GM10266 (cell line): ENCODE results near the gene CACNA1H.

ENCODE experiments used
- DNase-seq: peaks from one replicate; pipeline ENCODE4 v3.0.0; 2012; ENCODE audit errors: extremely low spot score
- TF ChIP-seq, protein P1 (sequence below): IDR thresholded peaks from 2 replicates; pipeline ENCODE4 v1.5.1; 2012; ENCODE audit warnings: mild to moderate bottlenecking, low read depth; ENCODE audit not compliant: control insufficient read depth, insufficient read depth; ENCODE audit errors: missing control alignments

The CACNA1H gene

DNA sequence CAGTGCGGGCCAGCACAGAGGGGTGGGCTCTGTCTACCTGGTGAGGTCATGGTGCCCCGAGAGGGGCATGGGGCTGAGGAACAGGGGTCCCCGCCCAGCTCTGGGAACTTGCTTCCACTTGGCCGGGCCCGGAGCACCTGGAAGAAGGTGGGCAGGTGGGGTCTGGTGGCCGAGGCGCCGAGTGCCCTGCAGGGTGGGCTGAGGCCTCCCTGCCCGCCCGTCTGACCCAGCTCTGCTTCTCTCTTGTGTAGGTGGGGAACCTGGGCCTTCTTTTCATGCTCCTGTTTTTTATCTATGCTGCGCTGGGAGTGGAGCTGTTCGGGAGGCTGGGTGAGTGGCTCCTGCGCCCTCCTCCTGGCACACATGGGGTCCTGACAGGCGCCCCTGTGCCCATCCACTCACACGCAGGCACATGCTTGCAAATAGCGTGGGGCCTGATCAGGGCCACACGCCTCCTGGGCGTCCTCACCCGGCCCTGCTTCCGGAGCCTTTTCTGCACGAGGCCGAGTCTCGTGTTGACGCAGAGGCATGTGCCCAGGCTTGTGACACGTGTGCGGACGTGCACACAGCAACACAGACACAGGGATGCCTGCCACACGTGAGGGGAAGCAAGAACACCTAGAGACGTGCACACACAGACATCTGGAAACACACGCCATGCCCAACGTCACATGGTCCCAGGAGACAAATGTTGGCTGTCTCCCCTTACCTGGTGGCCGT, 63.9 kb downstream of the CACNA1H start:
- TF ChIP-seq, protein P1, sequence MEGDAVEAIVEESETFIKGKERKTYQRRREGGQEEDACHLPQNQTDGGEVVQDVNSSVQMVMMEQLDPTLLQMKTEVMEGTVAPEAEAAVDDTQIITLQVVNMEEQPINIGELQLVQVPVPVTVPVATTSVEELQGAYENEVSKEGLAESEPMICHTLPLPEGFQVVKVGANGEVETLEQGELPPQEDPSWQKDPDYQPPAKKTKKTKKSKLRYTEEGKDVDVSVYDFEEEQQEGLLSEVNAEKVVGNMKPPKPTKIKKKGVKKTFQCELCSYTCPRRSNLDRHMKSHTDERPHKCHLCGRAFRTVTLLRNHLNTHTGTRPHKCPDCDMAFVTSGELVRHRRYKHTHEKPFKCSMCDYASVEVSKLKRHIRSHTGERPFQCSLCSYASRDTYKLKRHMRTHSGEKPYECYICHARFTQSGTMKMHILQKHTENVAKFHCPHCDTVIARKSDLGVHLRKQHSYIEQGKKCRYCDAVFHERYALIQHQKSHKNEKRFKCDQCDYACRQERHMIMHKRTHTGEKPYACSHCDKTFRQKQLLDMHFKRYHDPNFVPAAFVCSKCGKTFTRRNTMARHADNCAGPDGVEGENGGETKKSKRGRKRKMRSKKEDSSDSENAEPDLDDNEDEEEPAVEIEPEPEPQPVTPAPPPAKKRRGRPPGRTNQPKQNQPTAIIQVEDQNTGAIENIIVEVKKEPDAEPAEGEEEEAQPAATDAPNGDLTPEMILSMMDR: no peak
- DNase-seq: no peak

DNA sequence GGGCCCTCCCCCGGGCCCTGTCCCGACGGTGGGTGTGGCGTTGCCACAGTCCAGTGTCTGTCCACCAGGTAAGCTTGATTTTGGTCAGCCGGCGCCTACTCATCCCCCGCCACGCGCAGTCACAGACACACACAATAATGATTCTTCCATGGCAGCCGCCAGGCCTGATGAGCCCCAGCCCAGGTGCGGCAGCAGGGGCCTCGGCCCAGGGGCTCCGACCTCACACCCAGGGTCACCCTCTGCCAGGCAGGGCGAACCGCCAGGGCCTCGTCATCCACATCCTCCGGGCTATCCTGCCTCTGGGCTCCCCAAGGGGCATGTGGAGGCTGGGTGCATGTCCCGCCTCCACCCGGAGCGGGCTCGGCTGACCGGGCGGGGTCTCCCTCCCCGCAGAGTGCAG, 64.6 kb downstream of the CACNA1H start:
- TF ChIP-seq, protein P1: no peak
- no peak for DNase-seq

DNA sequence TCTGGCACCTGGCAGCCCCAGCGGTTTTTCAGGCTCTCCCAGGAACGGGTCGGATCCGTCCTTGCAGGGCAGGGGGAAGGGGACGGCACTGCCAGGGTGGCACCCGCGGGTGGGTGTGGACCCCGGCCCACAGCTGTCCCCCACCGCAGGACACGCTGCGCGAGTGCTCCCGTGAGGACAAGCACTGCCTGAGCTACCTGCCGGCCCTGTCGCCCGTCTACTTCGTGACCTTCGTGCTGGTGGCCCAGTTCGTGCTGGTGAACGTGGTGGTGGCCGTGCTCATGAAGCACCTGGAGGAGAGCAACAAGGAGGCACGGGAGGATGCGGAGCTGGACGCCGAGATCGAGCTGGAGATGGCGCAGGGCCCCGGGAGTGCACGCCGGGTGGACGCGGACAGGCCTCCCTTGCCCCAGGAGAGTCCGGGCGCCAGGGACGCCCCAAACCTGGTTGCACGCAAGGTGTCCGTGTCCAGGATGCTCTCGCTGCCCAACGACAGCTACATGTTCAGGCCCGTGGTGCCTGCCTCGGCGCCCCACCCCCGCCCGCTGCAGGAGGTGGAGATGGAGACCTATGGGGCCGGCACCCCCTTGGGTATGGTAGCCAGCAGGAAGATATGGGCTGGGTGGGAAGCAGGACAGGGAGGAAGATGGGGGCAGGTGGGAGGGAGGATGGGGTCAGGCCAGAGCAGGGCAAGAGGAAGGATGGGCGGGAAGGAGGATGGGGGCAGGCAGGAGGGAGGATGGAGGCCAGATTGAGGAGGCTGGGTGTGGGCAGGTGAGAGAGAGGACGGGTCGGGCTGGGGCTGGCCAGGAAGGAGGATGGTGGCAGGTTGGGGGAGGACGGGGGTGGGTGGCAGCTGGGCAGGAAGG, 65.4 kb downstream of the CACNA1H start:
- TF ChIP-seq, protein P1: no peak

DNA sequence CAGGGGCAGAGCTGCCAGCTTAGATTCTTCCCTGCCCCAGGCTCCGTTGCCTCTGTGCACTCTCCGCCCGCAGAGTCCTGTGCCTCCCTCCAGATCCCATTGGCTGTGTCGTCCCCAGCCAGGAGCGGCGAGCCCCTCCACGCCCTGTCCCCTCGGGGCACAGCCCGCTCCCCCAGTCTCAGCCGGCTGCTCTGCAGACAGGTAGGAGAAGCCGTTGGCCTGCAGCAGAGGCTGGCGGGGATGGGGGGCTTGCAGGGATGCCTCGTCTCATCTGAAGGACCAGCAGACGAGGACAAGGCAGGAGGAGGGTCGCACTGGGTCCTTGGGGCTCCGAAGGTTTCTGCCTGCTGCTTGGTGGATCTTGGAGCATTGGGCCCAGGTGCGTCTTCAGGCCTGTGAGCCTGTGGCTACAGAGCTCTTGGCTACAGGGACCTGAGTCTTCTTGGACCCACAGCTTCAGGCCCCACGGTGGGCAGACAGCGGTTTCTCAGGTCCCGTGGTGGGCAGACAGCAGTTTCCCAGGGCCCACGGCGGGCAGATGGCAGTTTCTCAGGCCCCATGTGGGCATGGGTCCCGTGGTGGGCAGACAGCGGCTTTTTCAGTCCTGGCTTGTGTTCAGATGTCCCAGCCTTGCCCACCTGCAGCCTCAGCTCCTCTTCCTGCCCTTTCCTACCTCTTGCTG, 66.2 kb downstream of the CACNA1H start:
- DNase-seq: no peak
- TF ChIP-seq, protein P1: no peak

More for the DNA sequence above, 65.4 kb downstream of the CACNA1H start:
- no peak for DNase-seq

DNA sequence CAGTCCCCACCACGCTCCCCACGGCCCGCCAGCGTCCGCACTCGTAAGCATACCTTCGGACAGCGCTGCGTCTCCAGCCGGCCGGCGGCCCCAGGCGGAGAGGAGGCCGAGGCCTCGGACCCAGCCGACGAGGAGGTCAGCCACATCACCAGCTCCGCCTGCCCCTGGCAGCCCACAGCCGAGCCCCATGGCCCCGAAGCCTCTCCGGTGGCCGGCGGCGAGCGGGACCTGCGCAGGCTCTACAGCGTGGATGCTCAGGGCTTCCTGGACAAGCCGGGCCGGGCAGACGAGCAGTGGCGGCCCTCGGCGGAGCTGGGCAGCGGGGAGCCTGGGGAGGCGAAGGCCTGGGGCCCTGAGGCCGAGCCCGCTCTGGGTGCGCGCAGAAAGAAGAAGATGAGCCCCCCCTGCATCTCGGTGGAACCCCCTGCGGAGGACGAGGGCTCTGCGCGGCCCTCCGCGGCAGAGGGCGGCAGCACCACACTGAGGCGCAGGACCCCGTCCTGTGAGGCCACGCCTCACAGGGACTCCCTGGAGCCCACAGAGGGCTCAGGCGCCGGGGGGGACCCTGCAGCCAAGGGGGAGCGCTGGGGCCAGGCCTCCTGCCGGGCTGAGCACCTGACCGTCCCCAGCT, 67.3 kb downstream of the CACNA1H start:
- TF ChIP-seq, protein P1: no peak
- DNase-seq: no peak

DNA sequence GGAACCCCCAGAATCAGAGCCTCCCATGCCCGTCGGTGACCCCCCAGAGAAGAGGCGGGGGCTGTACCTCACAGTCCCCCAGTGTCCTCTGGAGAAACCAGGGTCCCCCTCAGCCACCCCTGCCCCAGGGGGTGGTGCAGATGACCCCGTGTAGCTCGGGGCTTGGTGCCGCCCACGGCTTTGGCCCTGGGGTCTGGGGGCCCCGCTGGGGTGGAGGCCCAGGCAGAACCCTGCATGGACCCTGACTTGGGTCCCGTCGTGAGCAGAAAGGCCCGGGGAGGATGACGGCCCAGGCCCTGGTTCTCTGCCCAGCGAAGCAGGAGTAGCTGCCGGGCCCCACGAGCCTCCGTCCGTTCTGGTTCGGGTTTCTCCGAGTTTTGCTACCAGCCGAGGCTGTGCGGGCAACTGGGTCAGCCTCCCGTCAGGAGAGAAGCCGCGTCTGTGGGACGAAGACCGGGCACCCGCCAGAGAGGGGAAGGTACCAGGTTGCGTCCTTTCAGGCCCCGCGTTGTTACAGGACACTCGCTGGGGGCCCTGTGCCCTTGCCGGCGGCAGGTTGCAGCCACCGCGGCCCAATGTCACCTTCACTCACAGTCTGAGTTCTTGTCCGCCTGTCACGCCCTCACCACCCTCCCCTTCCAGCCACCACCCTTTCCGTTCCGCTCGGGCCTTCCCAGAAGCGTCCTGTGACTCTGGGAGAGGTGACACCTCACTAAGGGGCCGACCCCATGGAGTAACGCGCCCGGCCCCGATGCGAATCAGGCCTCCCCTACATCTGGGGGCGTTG, 68.1 kb downstream of the CACNA1H start:
- TF ChIP-seq, protein P1: no peak
- no peak for DNase-seq
